HG02763 (cell line): ENCODE measurements around the gene SMYD4.
"Not testable (repeated sequence)": the region's sequence is repeated elsewhere in the genome, so short reads cannot be mapped to it uniquely, and the experiment has no call there.

Experiments used
- ATAC-seq: cut with Tn5 transposase; IDR thresholded peaks from one replicate; pipeline ENCODE4 v1.9.1; 2021; ENCODE audit warnings: mild to moderate bottlenecking, moderate library complexity; ENCODE audit not compliant: unreplicated experiment

Gene SMYD4

GRCh38 chr17:1785930-1786329 lies 43.8 kb downstream of the SMYD4 start:
- no peak for ATAC-seq

GRCh38 chr17:1783834-1784611 lies 45.7 kb downstream of the SMYD4 start:
- no peak for ATAC-seq

DNA sequence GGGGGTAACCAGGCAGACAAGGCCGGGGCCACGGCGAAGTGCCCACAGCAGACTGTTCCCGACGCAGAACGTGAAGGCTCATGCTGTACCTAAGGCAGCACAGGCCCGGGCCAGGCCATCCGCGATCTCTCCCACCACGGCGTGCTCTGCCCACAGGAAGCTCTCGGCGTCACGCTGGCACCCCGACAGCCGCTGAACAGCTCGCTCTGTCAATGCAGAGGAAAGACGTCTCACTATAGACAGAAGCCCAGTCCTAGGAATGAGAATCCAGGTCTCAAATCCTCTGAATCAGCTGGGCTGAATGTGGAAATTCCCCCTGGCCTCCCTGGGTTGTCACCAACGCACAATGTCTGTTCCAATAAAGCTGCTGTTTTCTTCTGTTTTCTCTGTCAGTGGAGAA lies 46.4 kb downstream of the SMYD4 start:
- no peak for ATAC-seq

- no peak for ATAC-seq
Measured at GRCh38 chr17:1782171-1782567, 47.5 kb downstream of the SMYD4 start.

DNA sequence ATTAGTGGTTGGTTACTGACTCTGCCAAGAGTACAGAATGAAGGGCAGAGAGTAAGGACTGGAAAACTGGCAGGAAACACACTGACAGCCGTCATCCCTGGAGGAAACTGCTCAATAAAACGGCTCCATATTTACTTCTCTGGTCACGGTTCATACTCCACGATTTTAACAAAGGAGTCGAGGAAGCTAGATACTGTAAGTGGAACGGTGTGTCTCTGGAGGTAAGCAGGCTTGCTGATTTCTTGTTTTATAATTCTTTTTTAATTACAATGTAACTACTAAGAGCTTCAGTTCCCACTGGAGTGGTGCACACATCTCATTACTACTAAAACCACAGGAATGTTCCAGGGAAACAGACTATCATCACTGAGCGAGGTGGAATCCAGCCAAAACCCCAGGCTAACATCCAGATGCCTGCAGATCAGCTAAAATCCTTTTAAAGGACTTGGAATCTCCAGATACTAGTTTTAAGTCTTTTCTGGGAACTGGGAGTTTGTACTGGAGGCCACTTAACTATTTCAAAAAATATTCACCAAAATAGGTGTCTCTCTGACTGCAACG lies 50.1 kb downstream of the SMYD4 start:
- ATAC-seq, result no peak

GRCh38 chr17:1776857-1777256 lies 52.8 kb downstream of the SMYD4 start:
- ATAC-seq, result no peak

GRCh38 chr17:1776328-1776727 lies 53.4 kb downstream of the SMYD4 start:
- ATAC-seq, result no peak

DNA sequence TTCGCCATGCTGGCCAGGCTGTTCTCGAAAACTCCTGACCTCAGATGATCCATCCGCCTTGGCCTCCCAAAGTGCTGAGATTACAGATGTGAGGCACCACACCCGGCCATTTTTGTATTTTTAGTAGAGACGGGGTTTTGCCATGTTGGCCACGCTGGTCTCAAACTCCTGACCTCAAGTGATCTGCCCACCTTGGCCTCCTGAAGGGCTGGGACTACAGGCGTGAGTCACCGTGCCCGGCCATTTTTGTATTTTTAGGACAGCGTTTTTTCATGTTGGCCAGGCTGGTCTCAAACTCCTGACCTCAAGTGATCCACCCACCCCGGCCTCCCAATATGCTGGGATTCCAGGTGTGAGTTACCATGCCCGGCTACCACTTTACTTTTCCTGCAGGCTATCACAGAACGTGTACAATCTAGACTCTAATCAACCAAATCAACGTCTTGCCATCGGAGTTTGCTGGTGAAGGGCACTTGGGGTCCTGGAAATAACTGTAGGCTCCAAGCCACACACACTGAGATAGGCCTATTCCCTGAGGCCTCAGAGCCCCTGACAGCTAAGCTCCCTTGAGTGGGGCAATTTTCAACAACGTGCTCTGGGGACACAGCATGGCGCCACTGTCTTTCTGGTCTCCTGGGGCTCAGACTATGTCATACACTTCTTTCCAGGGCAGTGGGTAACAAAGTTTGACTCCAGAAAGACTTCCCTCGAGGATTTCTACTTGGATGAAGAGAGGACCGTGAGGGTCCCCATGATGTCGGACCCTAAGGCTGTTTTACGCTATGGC lies 55.1 kb downstream of the SMYD4 start:
- ATAC-seq, result no peak

- ATAC-seq, result no peak
Measured at GRCh38 chr17:1773696-1774181, 56.0 kb downstream of the SMYD4 start.

GRCh38 chr17:1773000-1773695 lies 56.6 kb downstream of the SMYD4 start:
- not testable (repeated sequence) for ATAC-seq

DNA sequence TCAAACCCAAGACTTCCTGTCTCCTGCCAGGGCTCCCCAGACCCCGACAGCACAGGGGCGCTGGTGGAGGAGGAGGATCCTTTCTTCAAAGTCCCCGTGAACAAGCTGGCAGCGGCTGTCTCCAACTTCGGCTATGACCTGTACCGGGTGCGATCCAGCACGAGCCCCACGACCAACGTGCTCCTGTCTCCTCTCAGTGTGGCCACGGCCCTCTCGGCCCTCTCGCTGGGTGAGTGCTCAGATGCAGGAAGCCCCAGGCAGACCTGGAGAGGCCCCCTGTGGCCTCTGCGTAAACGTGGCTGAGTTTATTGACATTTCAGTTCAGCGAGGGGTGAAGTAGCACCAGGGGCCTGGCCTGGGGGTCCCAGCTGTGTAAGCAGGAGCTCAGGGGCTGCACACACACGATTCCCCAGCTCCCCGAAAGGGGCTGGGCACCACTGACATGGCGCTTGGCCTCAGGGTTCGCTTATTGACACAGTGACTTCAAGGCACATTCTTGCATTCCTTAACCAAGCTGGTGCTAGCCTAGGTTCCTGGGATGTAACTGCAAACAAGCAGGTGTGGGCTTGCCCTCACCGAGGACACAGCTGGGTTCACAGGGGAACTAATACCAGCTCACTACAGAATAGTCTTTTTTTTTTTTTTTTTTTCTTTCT lies 59.8 kb downstream of the SMYD4 start:
- no peak for ATAC-seq

GRCh38 chr17:1767358-1767757 lies 62.3 kb downstream of the SMYD4 start:
- no peak for ATAC-seq

DNA sequence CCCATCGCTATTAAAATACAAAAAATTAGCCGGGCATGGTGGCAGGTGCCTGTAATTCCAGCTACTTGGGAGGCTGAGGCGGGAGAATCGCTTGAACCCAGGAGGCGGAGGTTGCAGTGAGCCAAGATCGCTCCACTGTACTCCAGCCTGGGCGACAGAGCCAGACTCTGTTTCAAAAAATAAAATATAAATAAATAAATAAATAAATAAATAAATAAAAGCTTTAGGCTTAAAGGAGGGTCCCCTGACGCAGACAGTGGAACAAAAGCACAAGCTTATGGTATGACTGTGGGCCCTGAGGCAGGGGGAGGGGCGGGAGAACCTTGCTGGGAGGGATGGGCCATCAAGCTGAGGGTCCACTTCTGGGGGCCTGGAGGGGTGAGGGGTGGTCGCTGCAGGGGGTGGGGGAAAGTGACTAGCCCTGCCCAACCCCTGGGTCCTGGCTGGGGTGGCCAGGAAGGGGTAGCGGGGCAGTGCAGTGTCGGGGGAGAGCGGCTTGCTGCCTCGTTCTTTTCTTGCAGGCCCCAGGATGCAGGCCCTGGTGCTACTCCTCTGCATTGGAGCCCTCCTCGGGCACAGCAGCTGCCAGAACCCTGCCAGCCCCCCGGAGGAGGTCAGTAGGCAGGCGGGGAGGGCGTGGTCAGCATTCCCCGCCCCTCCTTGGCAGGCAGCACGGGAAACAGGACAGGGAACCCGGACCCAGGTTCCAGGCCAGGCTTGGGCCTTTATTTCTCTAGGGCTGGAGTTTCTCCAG lies 63.1 kb downstream of the SMYD4 start:
- no peak for ATAC-seq

GRCh38 chr17:1765576-1765975 lies 64.1 kb downstream of the SMYD4 start:
- ATAC-seq, result no peak

GRCh38 chr17:1764705-1765104 lies 65.0 kb downstream of the SMYD4 start:
- not testable (repeated sequence) for ATAC-seq

DNA sequence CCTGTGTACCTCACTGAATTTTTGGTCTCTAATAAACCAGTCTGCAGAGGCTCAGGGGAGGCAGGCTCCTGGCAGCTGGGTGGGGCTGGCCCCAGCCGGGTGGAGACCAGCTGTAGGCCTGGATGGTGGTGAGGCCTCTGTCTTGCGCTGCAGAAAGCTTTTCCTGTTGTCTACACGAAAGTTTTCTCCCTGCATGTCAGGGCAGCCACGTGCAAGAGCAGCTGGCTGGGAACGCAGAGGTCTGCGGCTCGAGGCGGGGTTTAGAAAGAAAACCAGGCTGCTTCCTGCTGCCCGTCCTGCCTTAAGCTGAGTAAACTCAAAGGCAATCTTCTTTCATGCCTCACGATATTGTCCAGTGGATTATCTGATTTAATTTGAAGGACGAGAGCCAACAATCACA lies 65.4 kb downstream of the SMYD4 start:
- ATAC-seq, result no peak

- ATAC-seq, result no peak
Measured at GRCh38 chr17:1762901-1763898, 66.5 kb downstream of the SMYD4 start.

DNA sequence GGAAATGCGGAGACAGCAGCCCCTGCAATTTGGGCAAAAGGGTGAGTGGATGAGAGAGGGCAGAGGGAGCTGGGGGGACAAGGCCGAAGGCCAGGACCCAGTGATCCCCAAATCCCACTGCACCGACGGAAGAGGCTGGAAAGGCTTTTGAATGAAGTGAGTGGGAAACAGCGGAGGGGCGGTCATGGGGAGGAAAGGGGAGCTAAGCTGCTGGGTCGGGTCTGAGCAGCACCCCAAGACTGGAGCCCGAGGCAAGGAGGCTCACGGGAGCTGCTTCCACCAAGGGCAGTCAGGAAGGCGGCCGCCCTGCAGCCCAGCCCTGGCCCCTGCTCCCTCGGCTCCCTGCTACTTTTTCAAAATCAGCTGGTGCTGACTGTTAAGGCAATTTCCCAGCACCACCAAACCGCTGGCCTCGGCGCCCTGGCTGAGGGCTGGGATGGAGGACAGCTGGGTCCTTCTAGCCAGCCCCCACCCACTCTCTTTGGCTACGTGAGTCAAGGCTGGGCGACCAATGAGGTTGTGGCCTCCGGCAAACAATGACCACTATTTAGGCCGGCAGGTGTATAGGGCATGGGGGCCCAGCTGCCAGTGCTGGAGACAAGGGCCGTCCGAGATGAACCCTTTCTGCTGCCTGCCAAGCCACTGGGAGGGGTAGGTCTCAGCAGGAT lies 67.3 kb downstream of the SMYD4 start:
- no peak for ATAC-seq
